Ishikawa (cell line): Measurements from ENCODE around the gene JCHAIN.

Experiments used
- EGR1 ChIP-seq: IDR thresholded peaks from 2 replicates; pipeline ENCODE4 v1.6.1; 2012
- EP300 ChIP-seq: IDR thresholded peaks from 2 replicates; pipeline ENCODE4 v1.6.1; 2012; ENCODE audit warnings: borderline replicate concordance
- RAD21 ChIP-seq: IDR thresholded peaks from 2 replicates; pipeline ENCODE4 v1.6.1; 2012; ENCODE audit warnings: low read depth
- USF1 ChIP-seq: IDR thresholded peaks from 2 replicates; pipeline ENCODE4 v1.6.1; 2012
- YY1 ChIP-seq: IDR thresholded peaks from 2 replicates; pipeline ENCODE4 v1.6.1; 2012; ENCODE audit warnings: low read depth

GRCh38 chr4:70658418-70658817 is 7.9 kb downstream of the JCHAIN start:
- TF ChIP-seq EP300: no peak
- no peak for TF ChIP-seq YY1
- TF ChIP-seq EGR1: no peak
- TF ChIP-seq RAD21: no peak
- TF ChIP-seq USF1: no peak
